ENCODE data around the gene TANC1. TPM values are rescaled to one million over a fixed set of nuclear protein-coding genes. Genes with fewer than 3 reads are reported as not detected.
A peak's percentile ranks its signal among the peaks of the same experiment; 100 is the strongest.

Gene TANC1
- polyA plus RNA-seq, 2 donors = 18.1 to 21.4 TPM

- H3K4me3 ChIP-seq (ENCODE audit: low read depth in 1 of 2, low read length in 2 of 2) = no peak overlapping the region
- WGBS, 2 donors = 47 to 68% methylated on average over 2 of the region's 2 CpGs
- H3K27me3 ChIP-seq (ENCODE audit: control insufficient read depth in 1 of 2, insufficient read depth in 2 of 2, low read length in 2 of 2) = no peaks in the 10 kb centered on the region
- H3K4me1 ChIP-seq (ENCODE audit: control insufficient read depth in 2 of 2, insufficient read depth in 2 of 2, low read length in 1 of 2) = peaks cover 0 to 5% of the 10 kb centered on the region in 2 donors
- no peaks in the 10 kb centered on the region for H3K36me3 ChIP-seq (ENCODE audit: control insufficient read depth in 2 of 2, insufficient read depth in 2 of 2, low read length in 1 of 2)
- H3K27ac ChIP-seq (ENCODE audit: low read depth in 2 of 2, low read length in 1 of 2) = no peak overlapping the region
- H3K9me3 ChIP-seq (ENCODE audit: control insufficient read depth in 2 of 2, insufficient read depth in 1 of 2, low read depth in 1 of 2, low read length in 1 of 2) = no peaks in the 10 kb centered on the region
These were observed 101.8 kb downstream of the TANC1 start for GRCh38 chr2:159070235-159070634.

- Histone ChIP-seq H3K4me1 (ENCODE audit: control insufficient read depth in 2 of 2, insufficient read depth in 2 of 2, low read length in 1 of 2) (peaks cover 0 to 3% of the 10 kb centered on the region in 2 donors), H3K4me3 (ENCODE audit: low read depth in 1 of 2, low read length in 2 of 2) (no peak overlapping the region), H3K36me3 (ENCODE audit: control insufficient read depth in 2 of 2, insufficient read depth in 2 of 2, low read length in 1 of 2) (no peaks in the 10 kb centered on the region), H3K9me3 (ENCODE audit: control insufficient read depth in 2 of 2, insufficient read depth in 1 of 2, low read depth in 1 of 2, low read length in 1 of 2) (no peaks in the 10 kb centered on the region), H3K27me3 (ENCODE audit: control insufficient read depth in 1 of 2, insufficient read depth in 2 of 2, low read length in 2 of 2) (no peaks in the 10 kb centered on the region), H3K27ac (ENCODE audit: low read depth in 2 of 2, low read length in 1 of 2) (no peak overlapping the region)
- WGBS, 2 donors = 64% methylated on average over 2 of the region's 2 CpGs
These were observed 102.9 kb downstream of the TANC1 start for GRCh38 chr2:159071190-159071915.

- Histone ChIP-seq H3K27me3 (ENCODE audit: control insufficient read depth in 1 of 2, insufficient read depth in 2 of 2, low read length in 2 of 2) (no peaks in the 10 kb centered on the region), H3K9me3 (ENCODE audit: control insufficient read depth in 2 of 2, insufficient read depth in 1 of 2, low read depth in 1 of 2, low read length in 1 of 2) (no peaks in the 10 kb centered on the region), H3K4me3 (ENCODE audit: low read depth in 1 of 2, low read length in 2 of 2) (no peak overlapping the region), H3K36me3 (ENCODE audit: control insufficient read depth in 2 of 2, insufficient read depth in 2 of 2, low read length in 1 of 2) (no peaks in the 10 kb centered on the region), H3K27ac (ENCODE audit: low read depth in 2 of 2, low read length in 1 of 2) (peak overlapping the region in 1 of 2 donors; percentile 70), H3K4me1 (ENCODE audit: control insufficient read depth in 2 of 2, insufficient read depth in 2 of 2, low read length in 1 of 2) (peaks cover 0 to 3% of the 10 kb centered on the region in 2 donors)
- WGBS, 2 donors = 25 to 59% methylated on average over 2 of the region's 2 CpGs
These were observed 104.4 kb downstream of the TANC1 start for GRCh38 chr2:159072795-159073194.

- Histone ChIP-seq H3K4me1 (ENCODE audit: control insufficient read depth in 2 of 2, insufficient read depth in 2 of 2, low read length in 1 of 2) (peaks cover 0 to 3% of the 10 kb centered on the region in 2 donors), H3K27ac (ENCODE audit: low read depth in 2 of 2, low read length in 1 of 2) (peak overlapping the region; percentile 70 to 76), H3K36me3 (ENCODE audit: control insufficient read depth in 2 of 2, insufficient read depth in 2 of 2, low read length in 1 of 2) (no peaks in the 10 kb centered on the region), H3K9me3 (ENCODE audit: control insufficient read depth in 2 of 2, insufficient read depth in 1 of 2, low read depth in 1 of 2, low read length in 1 of 2) (no peaks in the 10 kb centered on the region), H3K4me3 (ENCODE audit: low read depth in 1 of 2, low read length in 2 of 2) (no peak overlapping the region), H3K27me3 (ENCODE audit: control insufficient read depth in 1 of 2, insufficient read depth in 2 of 2, low read length in 2 of 2) (no peaks in the 10 kb centered on the region)
- WGBS, 2 donors = 49 to 66% methylated on average over 2 of the region's 2 CpGs
These were observed 104.8 kb downstream of the TANC1 start for GRCh38 chr2:159073256-159073655.

- Histone ChIP-seq H3K4me3 (ENCODE audit: low read depth in 1 of 2, low read length in 2 of 2) (no peak overlapping the region), H3K36me3 (ENCODE audit: control insufficient read depth in 2 of 2, insufficient read depth in 2 of 2, low read length in 1 of 2) (no peaks in the 10 kb centered on the region), H3K27me3 (ENCODE audit: control insufficient read depth in 1 of 2, insufficient read depth in 2 of 2, low read length in 2 of 2) (no peaks in the 10 kb centered on the region), H3K4me1 (ENCODE audit: control insufficient read depth in 2 of 2, insufficient read depth in 2 of 2, low read length in 1 of 2) (peaks cover 0 to 3% of the 10 kb centered on the region in 2 donors), H3K9me3 (ENCODE audit: control insufficient read depth in 2 of 2, insufficient read depth in 1 of 2, low read depth in 1 of 2, low read length in 1 of 2) (no peaks in the 10 kb centered on the region), H3K27ac (ENCODE audit: low read depth in 2 of 2, low read length in 1 of 2) (no peak overlapping the region)
- WGBS, 2 donors = 91 to 92% methylated on average over 7 of the region's 7 CpGs
These were observed 106.2 kb downstream of the TANC1 start for GRCh38 chr2:159074605-159075004.

GRCh38 chr2:159075727-159076126 is 107.3 kb downstream of the TANC1 start:
- 51 to 75% methylated on average over 1 of the region's 1 CpG for WGBS, 2 donors
- H3K36me3 ChIP-seq (ENCODE audit: control insufficient read depth in 2 of 2, insufficient read depth in 2 of 2, low read length in 1 of 2) = no peaks in the 10 kb centered on the region
- H3K4me3 ChIP-seq (ENCODE audit: low read depth in 1 of 2, low read length in 2 of 2) = no peak overlapping the region
- no peak overlapping the region for H3K27ac ChIP-seq (ENCODE audit: low read depth in 2 of 2, low read length in 1 of 2)
- H3K9me3 ChIP-seq (ENCODE audit: control insufficient read depth in 2 of 2, insufficient read depth in 1 of 2, low read depth in 1 of 2, low read length in 1 of 2) = no peaks in the 10 kb centered on the region
- H3K4me1 ChIP-seq (ENCODE audit: control insufficient read depth in 2 of 2, insufficient read depth in 2 of 2, low read length in 1 of 2) = no peaks in the 10 kb centered on the region
- H3K27me3 ChIP-seq (ENCODE audit: control insufficient read depth in 1 of 2, insufficient read depth in 2 of 2, low read length in 2 of 2) = no peaks in the 10 kb centered on the region

GRCh38 chr2:159076241-159076640 is 107.8 kb downstream of the TANC1 start:
- WGBS, 2 donors = 39 to 62% methylated on average over 2 of the region's 2 CpGs
- Histone ChIP-seq H3K27ac (ENCODE audit: low read depth in 2 of 2, low read length in 1 of 2) (no peak overlapping the region), H3K9me3 (ENCODE audit: control insufficient read depth in 2 of 2, insufficient read depth in 1 of 2, low read depth in 1 of 2, low read length in 1 of 2) (no peaks in the 10 kb centered on the region), H3K27me3 (ENCODE audit: control insufficient read depth in 1 of 2, insufficient read depth in 2 of 2, low read length in 2 of 2) (no peaks in the 10 kb centered on the region), H3K36me3 (ENCODE audit: control insufficient read depth in 2 of 2, insufficient read depth in 2 of 2, low read length in 1 of 2) (no peaks in the 10 kb centered on the region), H3K4me1 (ENCODE audit: control insufficient read depth in 2 of 2, insufficient read depth in 2 of 2, low read length in 1 of 2) (no peaks in the 10 kb centered on the region), H3K4me3 (ENCODE audit: low read depth in 1 of 2, low read length in 2 of 2) (no peak overlapping the region)

- Histone ChIP-seq H3K27me3 (ENCODE audit: control insufficient read depth in 1 of 2, insufficient read depth in 2 of 2, low read length in 2 of 2) (no peaks in the 10 kb centered on the region), H3K27ac (ENCODE audit: low read depth in 2 of 2, low read length in 1 of 2) (no peak overlapping the region), H3K4me1 (ENCODE audit: control insufficient read depth in 2 of 2, insufficient read depth in 2 of 2, low read length in 1 of 2) (no peaks in the 10 kb centered on the region), H3K4me3 (ENCODE audit: low read depth in 1 of 2, low read length in 2 of 2) (no peak overlapping the region), H3K36me3 (ENCODE audit: control insufficient read depth in 2 of 2, insufficient read depth in 2 of 2, low read length in 1 of 2) (no peaks in the 10 kb centered on the region), H3K9me3 (ENCODE audit: control insufficient read depth in 2 of 2, insufficient read depth in 1 of 2, low read depth in 1 of 2, low read length in 1 of 2) (no peaks in the 10 kb centered on the region)
These were observed 109.4 kb downstream of the TANC1 start for GRCh38 chr2:159077869-159078268.

GRCh38 chr2:159078443-159078842 is 110.0 kb downstream of the TANC1 start:
- WGBS, 2 donors = 71 to 76% methylated on average over 1 of the region's 1 CpG
- H3K9me3 ChIP-seq (ENCODE audit: control insufficient read depth in 2 of 2, insufficient read depth in 1 of 2, low read depth in 1 of 2, low read length in 1 of 2) = no peaks in the 10 kb centered on the region
- H3K36me3 ChIP-seq (ENCODE audit: control insufficient read depth in 2 of 2, insufficient read depth in 2 of 2, low read length in 1 of 2) = no peaks in the 10 kb centered on the region
- no peak overlapping the region for H3K4me3 ChIP-seq (ENCODE audit: low read depth in 1 of 2, low read length in 2 of 2)
- no peaks in the 10 kb centered on the region for H3K27me3 ChIP-seq (ENCODE audit: control insufficient read depth in 1 of 2, insufficient read depth in 2 of 2, low read length in 2 of 2)
- H3K4me1 ChIP-seq (ENCODE audit: control insufficient read depth in 2 of 2, insufficient read depth in 2 of 2, low read length in 1 of 2) = no peaks in the 10 kb centered on the region
- H3K27ac ChIP-seq (ENCODE audit: low read depth in 2 of 2, low read length in 1 of 2) = no peak overlapping the region

- H3K4me3 ChIP-seq (ENCODE audit: low read depth in 1 of 2, low read length in 2 of 2) = no peak overlapping the region
- WGBS, 2 donors = 93 to 96% methylated on average over 6 of the region's 6 CpGs
- H3K27ac ChIP-seq (ENCODE audit: low read depth in 2 of 2, low read length in 1 of 2) = no peak overlapping the region
- H3K36me3 ChIP-seq (ENCODE audit: control insufficient read depth in 2 of 2, insufficient read depth in 2 of 2, low read length in 1 of 2) = no peaks in the 10 kb centered on the region
- H3K4me1 ChIP-seq (ENCODE audit: control insufficient read depth in 2 of 2, insufficient read depth in 2 of 2, low read length in 1 of 2) = no peaks in the 10 kb centered on the region
- no peaks in the 10 kb centered on the region for H3K9me3 ChIP-seq (ENCODE audit: control insufficient read depth in 2 of 2, insufficient read depth in 1 of 2, low read depth in 1 of 2, low read length in 1 of 2)
- H3K27me3 ChIP-seq (ENCODE audit: control insufficient read depth in 1 of 2, insufficient read depth in 2 of 2, low read length in 2 of 2) = no peaks in the 10 kb centered on the region
These were observed 112.2 kb downstream of the TANC1 start for GRCh38 chr2:159080641-159081040.

Measured in esophagus (tissue), 2 donors.